GM12878 (cell line): Measurements from ENCODE around the gene RHBDD1. TPM values are rescaled to one million over a fixed set of nuclear protein-coding genes. Genes with fewer than 3 reads are reported as not detected.

ENCODE experiments used
- ATAC-seq: fragments of 200-7000 bp; cut with Tn5 transposase; 3 replicates; pipeline ENCODE4 v1.9.1; 2020; ENCODE audit warnings: mild to moderate bottlenecking, moderate library complexity
- BruUV-seq: library from RNA; stranded (reverse); fragments of 400-500 nt; replicated peaks from 2 replicates; lab custom pipeline; 2021; lab: Mats Ljungman, UMichigan
- CTCF ChIA-PET: fragments of 300-600 bp; sonication (Branson Sonifier 250); formaldehyde crosslinking; extraction: SDS; loops from one replicate; lab custom pipeline; 2021; ENCODE audit warnings: inconsistent platforms; lab: Yijun Ruan, JAX
- POLR2A ChIA-PET: fragments of 350-600 bp; formaldehyde crosslinking; extraction: SDS; loops from one replicate; lab custom pipeline; 2021; ENCODE audit warnings: inconsistent platforms; lab: Charles Lee
- RAD21 ChIA-PET: fragments of 300-600 bp; sonication (Branson Sonifier 250); formaldehyde crosslinking; loops from one replicate; lab custom pipeline; 2023; ENCODE audit warnings: antibody characterized with exemption; ENCODE audit not compliant: unreplicated experiment; lab: Charles Lee
- SMC1A ChIA-PET: fragments of 300-600 bp; sonication (Branson Sonifier 250); formaldehyde crosslinking; loops from one replicate; lab custom pipeline; 2023; ENCODE audit not compliant: unreplicated experiment, uncharacterized antibody; lab: Charles Lee
- DNase-seq: peaks from one replicate; pipeline ENCODE4 v3.0.0-alpha.2; 2011; ENCODE audit warnings: low read depth, low spot score
- FAIRE-seq: peaks from 3 replicates; lab custom pipeline; 2011; peaks lifted over from hg19 to GRCh38; lab: Jason Lieb, UNC
- H2AFZ ChIP-seq: 2 replicates; pipeline ENCODE4 v1.6.0; 2011; ENCODE audit warnings: low read depth, low read length, control low read depth; ENCODE audit not compliant: control insufficient read depth
- H3K27ac ChIP-seq: 2 replicates; pipeline ENCODE4 v1.5.1; 2011; ENCODE audit warnings: control low read depth; ENCODE audit not compliant: control insufficient read depth, insufficient read depth
- H3K27me3 ChIP-seq, 2 experiments: replicated peaks in 1 of 2; 2 replicates each; pipeline versions ENCODE4 v1.6.0 to v1.6.1; 2011; ENCODE audit warnings: low read length in 1 of 2; ENCODE audit not compliant: control insufficient read depth in 2 of 2, insufficient read depth in 2 of 2
- H3K36me3 ChIP-seq, 2 experiments: 2 replicates each; pipeline ENCODE4 v1.5.1; 2011; ENCODE audit warnings: low read length in 1 of 2; ENCODE audit not compliant: control insufficient read depth in 2 of 2, insufficient read depth in 2 of 2
- H3K4me1 ChIP-seq: 2 replicates; pipeline ENCODE4 v1.6.1; 2011; ENCODE audit warnings: mild to moderate bottlenecking, low read length, moderate library complexity, mixed read lengths; ENCODE audit not compliant: control insufficient read depth, insufficient read depth
- H3K4me2 ChIP-seq: 2 replicates; pipeline ENCODE4 v1.6.0; 2011; ENCODE audit warnings: control low read depth; ENCODE audit not compliant: control insufficient read depth, insufficient read depth
- H3K4me3 ChIP-seq: fragments of 200-600 bp; sonication (generic); 2 replicates; pipeline ENCODE4 v1.5.1; 2016
- H3K79me2 ChIP-seq: 2 replicates; pipeline ENCODE4 v1.6.0; 2011; ENCODE audit warnings: low read length; ENCODE audit not compliant: control insufficient read depth, insufficient read depth
- H3K9ac ChIP-seq: 2 replicates; pipeline ENCODE4 v1.8.0; 2011; ENCODE audit warnings: low read length, control low read depth, mixed read lengths; ENCODE audit not compliant: control insufficient read depth, insufficient read depth
- H3K9me3 ChIP-seq: replicated peaks from 3 replicates; pipeline ENCODE4 v1.5.1; 2011; ENCODE audit warnings: mild to moderate bottlenecking, low read length; ENCODE audit not compliant: control insufficient read depth, insufficient read depth
- H4K20me1 ChIP-seq: 2 replicates; pipeline ENCODE4 v1.6.0; 2011; ENCODE audit not compliant: control insufficient read depth, insufficient read depth
- BCL3 ChIP-seq: IDR thresholded peaks from 2 replicates; pipeline ENCODE4 v1.6.1; 2011; ENCODE audit warnings: borderline replicate concordance, low read depth, mild to moderate bottlenecking, moderate library complexity, low read length; ENCODE audit not compliant: insufficient read depth, poor library complexity, severe bottlenecking
- CHD2 ChIP-seq: IDR thresholded peaks from 2 replicates; pipeline ENCODE4 v1.6.1; 2011; ENCODE audit warnings: low read depth, low read length, improper control_type of control experiment, borderline replicate concordance
- CTCF ChIP-seq, 3 experiments: IDR thresholded peaks in 2 of 3; conservative IDR thresholded peaks in 1 of 3; 2 replicates each; pipeline ENCODE4 v1.5.1; 2011; ENCODE audit warnings: low read depth in 3 of 3, low read length in 3 of 3, mild to moderate bottlenecking in 3 of 3, control low read depth in 2 of 3, moderate library complexity in 2 of 3, inconsistent platforms in 1 of 3, mixed read lengths in 1 of 3; ENCODE audit not compliant: control insufficient read depth in 2 of 3, insufficient read depth in 1 of 3; ENCODE audit errors: extremely low read depth in 1 of 3
- EP300 ChIP-seq, 2 experiments: fragments of 150-350 bp in 1 of 2; IDR thresholded peaks; 2 replicates each; pipeline ENCODE4 v1.6.1; 2011 to 2012; ENCODE audit warnings: low read depth in 2 of 2, low read length in 2 of 2, borderline replicate concordance in 1 of 2, improper control_type of control experiment in 1 of 2, inconsistent platforms in 1 of 2; ENCODE audit not compliant: control insufficient read depth in 1 of 2
- NKRF ChIP-seq: fragments of 450-650 bp; conservative IDR thresholded peaks from 2 replicates; pipeline ENCODE4 v1.6.1; 2017; ENCODE audit warnings: mild to moderate bottlenecking, moderate library complexity
- RUNX3 ChIP-seq: IDR thresholded peaks from 2 replicates; pipeline ENCODE4 v1.6.1; 2012; ENCODE audit warnings: low read length, inconsistent platforms
- SIN3A ChIP-seq: IDR thresholded peaks from 2 replicates; pipeline ENCODE4 v1.6.1; 2012; ENCODE audit warnings: low read depth, low read length, improper control_type of control experiment
- SKIL ChIP-seq: fragments of 450-650 bp; IDR thresholded peaks from 2 replicates; pipeline ENCODE4 v1.6.1; 2017; ENCODE audit warnings: mild to moderate bottlenecking, low read depth, inconsistent platforms; ENCODE audit not compliant: poor library complexity, severe bottlenecking
- ZNF592 ChIP-seq: fragments of 450-650 bp; IDR thresholded peaks from 2 replicates; pipeline ENCODE4 v1.6.1; 2017; ENCODE audit warnings: mild to moderate bottlenecking, moderate library complexity
- ZNF622 ChIP-seq: fragments of 450-650 bp; IDR thresholded peaks from 2 replicates; pipeline ENCODE4 v1.6.1; 2017; ENCODE audit warnings: mild to moderate bottlenecking, inconsistent platforms
- WGBS: methylation state at CpG from one replicate; pipeline ENCODE4 v1.1.6; 2016; ENCODE audit warnings: low lambda C conversion rate; ENCODE audit not compliant: insufficient replicate concordance, insufficient coverage; ENCODE audit errors: missing lambda C conversion rate; 5-methylcytosine and 5-hydroxymethylcytosine counted together
- in situ Hi-C: fragments of 300-500 bp; cut with MboI; formaldehyde crosslinking; loops from 9 replicates; pipeline ENCODE4 v1.14.3; 2018; ENCODE audit warnings: mixed read lengths
- intact Hi-C: fragments of 100-400 bp; cut with micrococcal nuclease; formaldehyde crosslinking; loops from one replicate; pipeline ENCODE4 v1.14.2; 2022; ENCODE audit not compliant: unreplicated experiment
- polyA plus RNA-seq, 11 experiments: library from polyadenylated mRNA; depleted of rRNA in 4 of 11; unstranded in 6 of 11; stranded (reverse) in 5 of 11; fragments of >200 nt; fragmentation: Nextera tagmentation in 4 of 11; fragmentation: Illumina TruSeq in 1 of 11; extraction: Ambion mirVana in 4 of 11; extraction: Trizol in 1 of 11; gene quantifications; 1 replicate in 1 of 11; 2 replicates in 10 of 11; pipeline versions ENCODE4 v1.2.1 to v1.2.3, GENCODE V29; 2011 to 2016; ENCODE audit warnings: inconsistent platforms in 2 of 11, missing spikeins in 2 of 11, low read depth in 1 of 11
- total RNA-seq, 4 experiments: library from RNA; depleted of rRNA in 3 of 4; stranded (reverse); fragments of >200 nt in 3 of 4; fragmentation: Illumina TruSeq in 1 of 4; extraction: Trizol in 1 of 4; gene quantifications; 2 replicates each; pipeline versions ENCODE4 v1.2.1 to v1.2.3, GENCODE V29; 2013 to 2021

RHBDD1 gene
- total and polyA plus RNA-seq, 10 of the 15 experiments (the other 5 are each of a cell fraction or from before 2014, with no cell fraction given), result 7.1 to 36.4 (median 14.7) TPM

- ChIA-PET CTCF (interaction anchor here (0.6 kb wide), 1 partner anchor 527 kb away, joined by 3 read pairs; no protein-coding TSS in a partner anchor), POLR2A (interaction anchor here (0.6 kb wide), 1 partner anchor 54 kb away, joined by 4 read pairs; no protein-coding TSS in a partner anchor), RAD21 (interaction anchor here (0.6 kb wide), 1 partner anchor 69 kb away, joined by 4 read pairs; no protein-coding TSS in a partner anchor), SMC1A (no interaction called here)
- H3K27me3 ChIP-seq, result no peaks in the 10 kb centered on the region
- H3K4me3 ChIP-seq, result no peak overlapping the region
- FAIRE-seq (no peak), DNase-seq (no peak), ATAC-seq (no peak)
- in situ Hi-C loops (no loop called here), intact Hi-C loops (no loop called here)
- 79% methylated on average over 6 of the region's 6 CpGs for WGBS
- peaks cover 0 to 5% of the 10 kb centered on the region in 2 experiments; a peak in 2 of 4 replicates for H3K36me3 ChIP-seq
- H3K9ac ChIP-seq, result no peak overlapping the region
- no peak overlapping the region for H3K4me2 ChIP-seq
- H3K27ac ChIP-seq, result peak overlapping the region; percentile 31; the same call in 1 of the 2 replicates
- TF ChIP-seq ZNF622 (no peak), RUNX3 (no peak), NKRF (no peak), SIN3A (no peak), SKIL (no peak), CTCF (IDR thresholded peaks at IDR 0.05 in 2 of 3, conservative IDR thresholded peaks at IDR 0.05 in 1 of 3; ENCODE audit: control insufficient read depth in 2 of 3, extremely low read depth in 1 of 3, insufficient read depth in 1 of 3, low read depth in 3 of 3, low read length in 3 of 3) (no peak), BCL3 (no peak), ZNF592 (no peak), EP300 (IDR thresholded peaks at IDR 0.05; ENCODE audit: borderline replicate concordance in 1 of 2, control insufficient read depth in 1 of 2, low read depth in 2 of 2, low read length in 2 of 2) (no peak), CHD2 (no peak)
- H3K9me3 ChIP-seq, result no peaks in the 10 kb centered on the region; the same call in 2 of the 3 replicates
- BruUV-seq, result no TSS peak
- no peaks in the 10 kb centered on the region for H4K20me1 ChIP-seq
- H3K4me1 ChIP-seq, result no peaks in the 10 kb centered on the region; the same call in none of the 2 replicates
- H3K79me2 ChIP-seq, result no peaks in the 10 kb centered on the region
- no peak overlapping the region for H2AFZ ChIP-seq
Observed at GRCh38 chr2:226915846-226916360, 80.0 kb downstream of the RHBDD1 start.
